ENCODE data around the gene ACBD3. TPM values are rescaled to one million over a fixed set of nuclear protein-coding genes. Genes with fewer than 3 reads are reported as not detected.
A peak's percentile ranks its signal among the peaks of the same experiment; 100 is the strongest.

The ACBD3 gene
- total RNA-seq, 1 experiment from 2014 or later, result 43.3 TPM

GRCh38 chr1:226123591-226124471 lies 62.7 kb downstream of the ACBD3 start:
- DNase-seq (ENCODE audit: low read depth, low spot score), result no peak
- in situ Hi-C loops (cut with HindIII; ENCODE audit: low pct_unique_long_range_greater_than_20kb, low sequenced_read_pairs), result no loop called here

GRCh38 chr1:226123212-226123560 lies 63.4 kb downstream of the ACBD3 start:
- in situ Hi-C loops (cut with HindIII; ENCODE audit: low pct_unique_long_range_greater_than_20kb, low sequenced_read_pairs), result no loop called here
- DNase-seq (ENCODE audit: low read depth, low spot score), result no peak

- in situ Hi-C loops (cut with HindIII; ENCODE audit: low pct_unique_long_range_greater_than_20kb, low sequenced_read_pairs), result no loop called here
- DNase-seq (ENCODE audit: low read depth, low spot score), result peak; percentile 38
These were observed 64.7 kb downstream of the ACBD3 start for GRCh38 chr1:226121587-226122400.

- no peak for DNase-seq (ENCODE audit: low read depth, low spot score)
- in situ Hi-C loops (cut with HindIII; ENCODE audit: low pct_unique_long_range_greater_than_20kb, low sequenced_read_pairs), result no loop called here
These were observed 65.4 kb downstream of the ACBD3 start for GRCh38 chr1:226121049-226121586.

GRCh38 chr1:226120398-226120797 lies 66.1 kb downstream of the ACBD3 start:
- no peak for DNase-seq (ENCODE audit: low read depth, low spot score)
- in situ Hi-C loops (cut with HindIII; ENCODE audit: low pct_unique_long_range_greater_than_20kb, low sequenced_read_pairs), result no loop called here

GRCh38 chr1:226119169-226119568 lies 67.4 kb downstream of the ACBD3 start:
- no peak for DNase-seq (ENCODE audit: low read depth, low spot score)
- in situ Hi-C loops (cut with HindIII; ENCODE audit: low pct_unique_long_range_greater_than_20kb, low sequenced_read_pairs), result no loop called here

- in situ Hi-C loops (cut with HindIII; ENCODE audit: low pct_unique_long_range_greater_than_20kb, low sequenced_read_pairs), result no loop called here
- DNase-seq (ENCODE audit: low read depth, low spot score), result no peak
These were observed 68.2 kb downstream of the ACBD3 start for GRCh38 chr1:226118357-226118756.

GRCh38 chr1:226117330-226117729 lies 69.2 kb downstream of the ACBD3 start:
- in situ Hi-C loops (cut with HindIII; ENCODE audit: low pct_unique_long_range_greater_than_20kb, low sequenced_read_pairs), result no loop called here
- no peak for DNase-seq (ENCODE audit: low read depth, low spot score)

- no peak for DNase-seq (ENCODE audit: low read depth, low spot score)
- in situ Hi-C loops (cut with HindIII; ENCODE audit: low pct_unique_long_range_greater_than_20kb, low sequenced_read_pairs), result no loop called here
These were observed 69.9 kb downstream of the ACBD3 start for GRCh38 chr1:226116673-226117072.

- DNase-seq (ENCODE audit: low read depth, low spot score), result no peak
- in situ Hi-C loops (cut with HindIII; ENCODE audit: low pct_unique_long_range_greater_than_20kb, low sequenced_read_pairs), result no loop called here
These were observed 73.9 kb downstream of the ACBD3 start for GRCh38 chr1:226112626-226113025.

GRCh38 chr1:226111883-226112261 lies 74.7 kb downstream of the ACBD3 start:
- no peak for DNase-seq (ENCODE audit: low read depth, low spot score)
- in situ Hi-C loops (cut with HindIII; ENCODE audit: low pct_unique_long_range_greater_than_20kb, low sequenced_read_pairs), result no loop called here

- in situ Hi-C loops (cut with HindIII; ENCODE audit: low pct_unique_long_range_greater_than_20kb, low sequenced_read_pairs), result no loop called here
- DNase-seq (ENCODE audit: low read depth, low spot score), result no peak
These were observed 75.3 kb downstream of the ACBD3 start for GRCh38 chr1:226111098-226111882.

GRCh38 chr1:226110249-226111097 lies 76.1 kb downstream of the ACBD3 start:
- DNase-seq (ENCODE audit: low read depth, low spot score), result peak; percentile 24
- in situ Hi-C loops (cut with HindIII; ENCODE audit: low pct_unique_long_range_greater_than_20kb, low sequenced_read_pairs), result no loop called here

GRCh38 chr1:226109829-226110248 lies 76.7 kb downstream of the ACBD3 start:
- peak; percentile 84 for DNase-seq (ENCODE audit: low read depth, low spot score)
- in situ Hi-C loops (cut with HindIII; ENCODE audit: low pct_unique_long_range_greater_than_20kb, low sequenced_read_pairs), result no loop called here

GRCh38 chr1:226108935-226109828 lies 77.4 kb downstream of the ACBD3 start:
- in situ Hi-C loops (cut with HindIII; ENCODE audit: low pct_unique_long_range_greater_than_20kb, low sequenced_read_pairs), result no loop called here
- DNase-seq (ENCODE audit: low read depth, low spot score), result peak; percentile 54

All from SK-MEL-5 (cell line).